NB4 (cell line): ENCODE measurements around the gene TSHZ2.

Experiments used
- DNase-seq: peaks from one replicate; pipeline ENCODE4 v3.0.0; 2010; ENCODE audit warnings: low read depth
- H3K4me3 ChIP-seq: one replicate; pipeline ENCODE4 v1.5.1; 2011; ENCODE audit warnings: mild to moderate bottlenecking, low read depth, low read length, moderate library complexity
- CTCF ChIP-seq: IDR thresholded peaks from one replicate; pipeline ENCODE4 v1.5.1; 2012; ENCODE audit warnings: low read depth, low read length
- MYC ChIP-seq: IDR thresholded peaks from 2 replicates; pipeline ENCODE4 v1.6.1; 2011; ENCODE audit warnings: low read depth, low read length
- POLR2A ChIP-seq: IDR thresholded peaks from 2 replicates; pipeline ENCODE4 v1.6.1; 2011; ENCODE audit warnings: mild to moderate bottlenecking; ENCODE audit not compliant: insufficient read length; ENCODE audit errors: extremely low read depth
- TF ChIP-seq, protein P1 (sequence below): IDR thresholded peaks from 2 replicates; pipeline ENCODE4 v1.6.1; 2011; ENCODE audit warnings: low read depth, low read length

The TSHZ2 gene

GRCh38 chr20:53174454-53174853 lies 202.3 kb downstream of the TSHZ2 start:
- H3K4me3 ChIP-seq: no peak overlapping the region
- TF ChIP-seq, protein P1, sequence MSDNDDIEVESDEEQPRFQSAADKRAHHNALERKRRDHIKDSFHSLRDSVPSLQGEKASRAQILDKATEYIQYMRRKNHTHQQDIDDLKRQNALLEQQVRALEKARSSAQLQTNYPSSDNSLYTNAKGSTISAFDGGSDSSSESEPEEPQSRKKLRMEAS: no peak
- TF ChIP-seq MYC (no peak), CTCF (no peak), POLR2A (no peak)
- no peak for DNase-seq

DNA sequence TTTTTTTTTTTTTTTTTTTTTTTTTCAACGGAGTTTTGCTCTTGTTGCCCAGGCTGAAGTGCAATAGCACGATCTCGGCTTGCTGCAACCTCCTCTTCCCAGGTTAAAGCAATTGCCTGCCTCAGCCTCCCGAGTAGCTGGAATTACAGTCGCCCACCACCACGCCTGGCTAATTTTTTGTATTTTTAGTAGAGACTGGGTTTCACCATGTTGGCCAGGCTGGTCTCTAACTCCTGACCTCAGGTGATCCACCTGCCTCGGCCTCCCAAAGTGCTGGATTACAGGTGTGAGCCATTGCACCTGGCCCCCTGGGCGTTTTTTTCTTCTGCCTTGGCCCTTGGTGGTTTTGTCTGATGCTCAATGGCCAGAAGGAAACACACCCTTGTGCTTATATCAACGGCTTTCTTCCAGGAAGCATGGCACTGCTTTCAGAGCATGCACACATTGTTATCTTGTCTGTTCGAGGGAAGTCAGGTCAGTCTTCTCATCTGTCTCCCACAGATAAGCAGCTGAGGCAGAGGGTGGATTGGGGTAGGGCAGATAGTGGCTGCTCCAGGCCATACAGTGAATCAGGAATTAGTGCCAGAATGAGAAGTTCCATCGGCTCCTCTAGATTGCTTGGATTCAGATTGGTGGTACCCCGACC lies 203.1 kb downstream of the TSHZ2 start:
- no peak for DNase-seq
- no peak overlapping the region for H3K4me3 ChIP-seq
- no peak for TF ChIP-seq MYC
- no peak for TF ChIP-seq CTCF
- no peak for TF ChIP-seq POLR2A
- TF ChIP-seq, protein P1: no peak

GRCh38 chr20:53176134-53176533 lies 204.0 kb downstream of the TSHZ2 start:
- H3K4me3 ChIP-seq: no peak overlapping the region
- DNase-seq: no peak
- TF ChIP-seq MYC (no peak), POLR2A (no peak), CTCF (no peak)
- TF ChIP-seq, protein P1: no peak

DNA sequence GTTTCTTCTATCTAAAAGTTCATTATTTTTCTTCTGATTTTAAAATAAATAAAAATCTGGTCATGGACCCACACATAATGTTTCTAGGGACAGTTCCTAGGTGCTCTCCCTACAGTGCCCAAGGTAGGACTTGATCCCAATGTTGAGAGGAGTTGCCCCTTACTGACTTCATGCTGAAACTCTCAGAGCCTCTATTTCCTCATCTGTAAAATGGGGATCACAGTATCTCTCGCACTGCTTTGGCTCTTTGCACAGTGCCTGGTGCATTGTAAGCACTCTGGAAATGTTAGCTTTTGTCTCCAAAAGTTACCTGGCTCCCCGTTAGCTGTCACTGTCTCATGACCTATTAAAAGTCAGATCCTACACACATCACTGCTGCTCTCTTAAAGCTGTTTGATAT lies 205.5 kb downstream of the TSHZ2 start:
- DNase-seq: no peak
- no peak overlapping the region for H3K4me3 ChIP-seq
- TF ChIP-seq MYC: no peak
- TF ChIP-seq, protein P1: no peak
- TF ChIP-seq POLR2A: no peak
- no peak for TF ChIP-seq CTCF

- no peak for TF ChIP-seq CTCF
- TF ChIP-seq, protein P1: no peak
- TF ChIP-seq POLR2A: no peak
- no peak for TF ChIP-seq MYC
- H3K4me3 ChIP-seq: no peak overlapping the region
- no peak for DNase-seq
Observed at GRCh38 chr20:53179749-53180148, 207.6 kb downstream of the TSHZ2 start.
